ENCODE data around the gene NAT8L. TPM values are rescaled to one million over a fixed set of nuclear protein-coding genes. Genes with fewer than 3 reads are reported as not detected.

NAT8L gene
- total RNA-seq, 4 donors from 2014 or later: 1.5 to 3.2 (median 1.8) TPM

- no peaks in the 10 kb centered on the region for H3K4me1 ChIP-seq
- intact Hi-C loops (cut with DNase I; ENCODE audit: low total_unique reads) (no loop called here), in situ Hi-C loops (cut with MboI; ENCODE audit: low sequenced_read_pairs in 4 of 4) (no loop called here)
- H3K4me3 ChIP-seq: no peak overlapping the region
- DNase-seq: no peak
- TF ChIP-seq, protein P1, sequence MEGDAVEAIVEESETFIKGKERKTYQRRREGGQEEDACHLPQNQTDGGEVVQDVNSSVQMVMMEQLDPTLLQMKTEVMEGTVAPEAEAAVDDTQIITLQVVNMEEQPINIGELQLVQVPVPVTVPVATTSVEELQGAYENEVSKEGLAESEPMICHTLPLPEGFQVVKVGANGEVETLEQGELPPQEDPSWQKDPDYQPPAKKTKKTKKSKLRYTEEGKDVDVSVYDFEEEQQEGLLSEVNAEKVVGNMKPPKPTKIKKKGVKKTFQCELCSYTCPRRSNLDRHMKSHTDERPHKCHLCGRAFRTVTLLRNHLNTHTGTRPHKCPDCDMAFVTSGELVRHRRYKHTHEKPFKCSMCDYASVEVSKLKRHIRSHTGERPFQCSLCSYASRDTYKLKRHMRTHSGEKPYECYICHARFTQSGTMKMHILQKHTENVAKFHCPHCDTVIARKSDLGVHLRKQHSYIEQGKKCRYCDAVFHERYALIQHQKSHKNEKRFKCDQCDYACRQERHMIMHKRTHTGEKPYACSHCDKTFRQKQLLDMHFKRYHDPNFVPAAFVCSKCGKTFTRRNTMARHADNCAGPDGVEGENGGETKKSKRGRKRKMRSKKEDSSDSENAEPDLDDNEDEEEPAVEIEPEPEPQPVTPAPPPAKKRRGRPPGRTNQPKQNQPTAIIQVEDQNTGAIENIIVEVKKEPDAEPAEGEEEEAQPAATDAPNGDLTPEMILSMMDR (IDR thresholded peaks at IDR 0.05 in 4 of 5, conservative IDR thresholded peaks at IDR 0.05 in 1 of 5): no peak
- TF ChIP-seq POLR2A (IDR thresholded peaks at IDR 0.05): no peak
- H3K27ac ChIP-seq: no peak overlapping the region
- H3K9me3 ChIP-seq: no peaks in the 10 kb centered on the region
- no peak for ATAC-seq
- H3K27me3 ChIP-seq: no peaks in the 10 kb centered on the region
- no peaks in the 10 kb centered on the region for H3K36me3 ChIP-seq
These were observed 37.0 kb downstream of the NAT8L start for GRCh38 chr4:2096073-2096609.

- no peaks in the 10 kb centered on the region for H3K36me3 ChIP-seq
- in situ Hi-C loops (cut with MboI; ENCODE audit: low sequenced_read_pairs in 4 of 4) (no loop called here), intact Hi-C loops (cut with DNase I; ENCODE audit: low total_unique reads) (no loop called here)
- H3K27ac ChIP-seq: no peak overlapping the region
- TF ChIP-seq, protein P1 (IDR thresholded peaks at IDR 0.05 in 4 of 5, conservative IDR thresholded peaks at IDR 0.05 in 1 of 5): no peak
- no peak for TF ChIP-seq POLR2A (IDR thresholded peaks at IDR 0.05)
- H3K4me1 ChIP-seq: no peaks in the 10 kb centered on the region
- H3K4me3 ChIP-seq: no peak overlapping the region
- peaks cover 0 to 15% (median 0%) of the 10 kb centered on the region in 3 donors for H3K9me3 ChIP-seq
- H3K27me3 ChIP-seq: no peaks in the 10 kb centered on the region
- DNase-seq: no peak
- ATAC-seq: no peak
These were observed 42.4 kb downstream of the NAT8L start for GRCh38 chr4:2101346-2102044.

GRCh38 chr4:2102045-2102883 is 43.1 kb downstream of the NAT8L start:
- H3K4me1 ChIP-seq: no peaks in the 10 kb centered on the region
- H3K36me3 ChIP-seq: no peaks in the 10 kb centered on the region
- no peak overlapping the region for H3K4me3 ChIP-seq
- no peak overlapping the region for H3K27ac ChIP-seq
- DNase-seq (no peak), ATAC-seq (no peak)
- peaks cover 0 to 15% (median 0%) of the 10 kb centered on the region in 3 donors for H3K9me3 ChIP-seq
- in situ Hi-C loops (cut with MboI; ENCODE audit: low sequenced_read_pairs in 4 of 4): no loop called here
- no peaks in the 10 kb centered on the region for H3K27me3 ChIP-seq
- intact Hi-C loops (cut with DNase I; ENCODE audit: low total_unique reads): no loop called here
- TF ChIP-seq POLR2A (IDR thresholded peaks at IDR 0.05): no peak
- TF ChIP-seq, protein P1 (IDR thresholded peaks at IDR 0.05 in 4 of 5, conservative IDR thresholded peaks at IDR 0.05 in 1 of 5): no peak

GRCh38 chr4:2103127-2103842 is 44.2 kb downstream of the NAT8L start:
- Histone ChIP-seq H3K27ac (no peak overlapping the region), H3K4me1 (no peaks in the 10 kb centered on the region), H3K27me3 (no peaks in the 10 kb centered on the region), H3K4me3 (no peak overlapping the region), H3K36me3 (no peaks in the 10 kb centered on the region), H3K9me3 (peaks cover 0 to 15% (median 0%) of the 10 kb centered on the region in 3 donors)
- TF ChIP-seq POLR2A (IDR thresholded peaks at IDR 0.05): no peak
- TF ChIP-seq, protein P1 (IDR thresholded peaks at IDR 0.05 in 4 of 5, conservative IDR thresholded peaks at IDR 0.05 in 1 of 5): no peak
- no peak for ATAC-seq
- DNase-seq: no peak
- in situ Hi-C loops (cut with MboI; ENCODE audit: low sequenced_read_pairs in 4 of 4) (no loop called here), intact Hi-C loops (cut with DNase I; ENCODE audit: low total_unique reads) (no loop called here)
